GM23248 (cell line): ENCODE results near the gene COL23A1. TPM values are rescaled to one million over a fixed set of nuclear protein-coding genes. Genes with fewer than 3 reads are reported as not detected.

Experiments used
- DNase-seq: peaks from one replicate; pipeline ENCODE4 v3.0.0-alpha.2; 2015
- H2AFZ ChIP-seq: fragments of 200-600 bp; sonication (generic); 2 replicates; pipeline ENCODE4 v1.6.1; 2016; ENCODE audit warnings: antibody characterized with exemption
- H3F3A ChIP-seq: fragments of 200-600 bp; sonication (generic); 2 replicates; pipeline ENCODE4 v1.6.1; 2016; ENCODE audit warnings: mild to moderate bottlenecking, antibody characterized with exemption, mixed run types; ENCODE audit not compliant: insufficient read depth
- H3K27ac ChIP-seq: fragments of 200-600 bp; sonication (generic); 2 replicates; pipeline ENCODE4 v1.5.1; 2016; ENCODE audit warnings: mild to moderate bottlenecking
- H3K27me3 ChIP-seq: fragments of 200-600 bp; sonication (generic); replicated peaks from 2 replicates; pipeline ENCODE4 v1.6.1; 2016; ENCODE audit warnings: mild to moderate bottlenecking; ENCODE audit not compliant: insufficient read depth
- H3K36me3 ChIP-seq: fragments of 200-600 bp; sonication (generic); 2 replicates; pipeline ENCODE4 v1.6.1; 2016; ENCODE audit warnings: low read depth, mild to moderate bottlenecking
- H3K4me1 ChIP-seq: fragments of 200-600 bp; sonication (generic); 2 replicates; pipeline ENCODE4 v1.6.1; 2016; ENCODE audit warnings: mild to moderate bottlenecking; ENCODE audit not compliant: insufficient read depth
- H3K4me2 ChIP-seq: fragments of 200-600 bp; sonication (generic); one replicate; pipeline ENCODE4 v1.6.1; 2016; ENCODE audit warnings: mild to moderate bottlenecking; ENCODE audit not compliant: unreplicated experiment
- H3K4me3 ChIP-seq: fragments of 200-600 bp; sonication (generic); 2 replicates; pipeline ENCODE4 v1.5.1; 2016; ENCODE audit warnings: mild to moderate bottlenecking
- H3K79me2 ChIP-seq: fragments of 200-600 bp; sonication (generic); 2 replicates; pipeline ENCODE4 v1.6.1; 2016; ENCODE audit warnings: mild to moderate bottlenecking; ENCODE audit not compliant: insufficient read depth
- H3K9ac ChIP-seq: fragments of 200-600 bp; sonication (generic); 2 replicates; pipeline ENCODE4 v1.6.1; 2016; ENCODE audit warnings: mild to moderate bottlenecking
- H3K9me2 ChIP-seq: fragments of 200-600 bp; sonication (generic); 2 replicates; pipeline ENCODE4 v1.6.1; 2016; ENCODE audit warnings: mixed run types, mild to moderate bottlenecking, moderate library complexity; ENCODE audit not compliant: insufficient read depth
- H3K9me3 ChIP-seq: fragments of 200-600 bp; sonication (generic); one replicate; pipeline ENCODE4 v1.6.1; 2017; ENCODE audit warnings: low read depth
- H4K20me1 ChIP-seq: fragments of 200-600 bp; sonication (generic); 2 replicates; pipeline ENCODE4 v1.6.0; 2016; ENCODE audit not compliant: insufficient read depth
- EZH2 ChIP-seq: fragments of 200-600 bp; sonication (generic); IDR thresholded peaks from 2 replicates; pipeline ENCODE4 v1.6.1; 2018; ENCODE audit warnings: antibody characterized with exemption, mild to moderate bottlenecking; ENCODE audit not compliant: insufficient read depth, poor library complexity, severe bottlenecking
- EZH2phosphoT487 ChIP-seq: fragments of 200-600 bp; sonication (generic); IDR thresholded peaks from 2 replicates; pipeline ENCODE4 v1.6.1; 2018; ENCODE audit warnings: antibody characterized with exemption, moderate library complexity, mild to moderate bottlenecking, low read depth; ENCODE audit not compliant: insufficient read depth
- WGBS, 2 experiments: methylation state at CpG; one replicate each; pipeline ENCODE4 v1.1.6; 2015 to 2017; ENCODE audit warnings: low lambda C conversion rate in 2 of 2, low coverage in 1 of 2; ENCODE audit errors: missing lambda C conversion rate in 2 of 2; 5-methylcytosine and 5-hydroxymethylcytosine counted together
- in situ Hi-C: fragments of 300-500 bp; cut with MboI; formaldehyde crosslinking; loops from 2 replicates; pipeline ENCODE4 v1.15.0; 2020
- polyA plus RNA-seq: library from polyadenylated mRNA; unstranded; fragments of >200 nt; fragmentation: Nextera tagmentation; extraction: Ambion mirVana; gene quantifications from 2 replicates; pipeline ENCODE4 v1.2.1, GENCODE V29; 2016
- total RNA-seq: library from RNA; depleted of rRNA; stranded (reverse); fragments of >200 nt; shearing (Covaris generic); gene quantifications from 2 replicates; pipeline ENCODE4 v1.2.3, GENCODE V29; 2014

COL23A1 gene
- total and polyA plus RNA-seq, 2 experiments from 2014 or later, result not detected

- 31 to 50% methylated on average over 15 to 30 of the region's 30 CpGs for whole genome bisulfite sequencing, 2 experiments
- peaks cover 29% of the 10 kb centered on the region for H3F3A ChIP-seq
- H3K79me2 ChIP-seq, result peaks cover 43% of the 10 kb centered on the region
- H3K36me3 ChIP-seq, result peaks cover 22% of the 10 kb centered on the region; the same call in 1 of the 2 replicates
- no peaks in the 10 kb centered on the region for H3K9me2 ChIP-seq
- DNase-seq, result no peak
- peak overlapping the region; percentile 97 for H3K4me3 ChIP-seq
- H3K4me2 ChIP-seq, result peak overlapping the region; percentile 81
- H3K27me3 ChIP-seq, result no peaks in the 10 kb centered on the region
- peak overlapping the region; percentile 83 for H2AFZ ChIP-seq
- peak overlapping the region; percentile 86 for H3K27ac ChIP-seq
- H3K9ac ChIP-seq, result peak overlapping the region; percentile 95
- no peak for TF ChIP-seq EZH2phosphoT487
- no peak for TF ChIP-seq EZH2
- peaks cover 16% of the 10 kb centered on the region; the same call in 1 of the 2 replicates for H3K4me1 ChIP-seq
- H4K20me1 ChIP-seq, result peaks cover 25% of the 10 kb centered on the region
- H3K9me3 ChIP-seq, result no peaks in the 10 kb centered on the region
- in situ Hi-C loops, result no loop called here
Observed at GRCh38 chr5:178203670-178204181, 386.5 kb downstream of the COL23A1 start.

GRCh38 chr5:178202541-178202940, 387.7 kb downstream of the COL23A1 start:
- 97% methylated on average over 10 of the region's 10 CpGs for WGBS, 2 experiments
- in situ Hi-C loops, result no loop called here
- Histone ChIP-seq H3K4me1 (peaks cover 16% of the 10 kb centered on the region; the same call in 1 of the 2 replicates), H3K4me3 (no peak overlapping the region), H2AFZ (no peak overlapping the region), H3K9ac (no peak overlapping the region), H3K9me3 (no peaks in the 10 kb centered on the region), H3K4me2 (no peak overlapping the region), H4K20me1 (peaks cover 19% of the 10 kb centered on the region), H3K27me3 (no peaks in the 10 kb centered on the region), H3K79me2 (peaks cover 31% of the 10 kb centered on the region), H3K27ac (no peak overlapping the region), H3K9me2 (no peaks in the 10 kb centered on the region), H3F3A (peaks cover 17% of the 10 kb centered on the region; the same call in 1 of the 2 replicates), H3K36me3 (peaks cover 10% of the 10 kb centered on the region; the same call in 1 of the 2 replicates)
- no peak for DNase-seq
- no peak for TF ChIP-seq EZH2
- no peak for TF ChIP-seq EZH2phosphoT487

- H3F3A ChIP-seq, result peaks cover 12% of the 10 kb centered on the region; the same call in 1 of the 2 replicates
- H3K27ac ChIP-seq, result no peak overlapping the region
- no peak for DNase-seq
- H3K9ac ChIP-seq, result no peak overlapping the region
- 0 out of 2 replicates have a peak, but pooled peaks cover 5% of the 10 kb centered on the region for H3K36me3 ChIP-seq
- peaks cover 15% of the 10 kb centered on the region for H4K20me1 ChIP-seq
- peaks cover 12% of the 10 kb centered on the region; the same call in 1 of the 2 replicates for H3K4me1 ChIP-seq
- H3K9me2 ChIP-seq, result no peaks in the 10 kb centered on the region
- peaks cover 25% of the 10 kb centered on the region for H3K79me2 ChIP-seq
- H3K27me3 ChIP-seq, result no peaks in the 10 kb centered on the region
- H2AFZ ChIP-seq, result no peak overlapping the region
- in situ Hi-C loops, result no loop called here
- no peak overlapping the region for H3K4me3 ChIP-seq
- H3K9me3 ChIP-seq, result no peaks in the 10 kb centered on the region
- TF ChIP-seq EZH2, result no peak
- no peak for TF ChIP-seq EZH2phosphoT487
- no peak overlapping the region for H3K4me2 ChIP-seq
- 21 to 36% methylated on average over 2 of the region's 2 CpGs for WGBS, 2 experiments
Observed at GRCh38 chr5:178201927-178202235, 388.3 kb downstream of the COL23A1 start.

- Histone ChIP-seq H3K9me2 (no peaks in the 10 kb centered on the region), H3K9me3 (no peaks in the 10 kb centered on the region), H3K36me3 (0 out of 2 replicates have a peak, but pooled peaks cover 5% of the 10 kb centered on the region), H3K27ac (no peak overlapping the region), H3F3A (0 out of 2 replicates have a peak, but pooled peaks cover 11% of the 10 kb centered on the region), H3K4me3 (no peak overlapping the region), H3K79me2 (peaks cover 20% of the 10 kb centered on the region), H3K4me2 (no peak overlapping the region), H3K9ac (no peak overlapping the region), H3K27me3 (no peaks in the 10 kb centered on the region), H3K4me1 (peaks cover 7% of the 10 kb centered on the region; the same call in 1 of the 2 replicates), H2AFZ (no peak overlapping the region), H4K20me1 (peaks cover 10% of the 10 kb centered on the region; the same call in 1 of the 2 replicates)
- TF ChIP-seq EZH2phosphoT487 (no peak), EZH2 (no peak)
- in situ Hi-C loops, result no loop called here
- 83 to 84% methylated on average over 14 of the region's 14 CpGs for WGBS, 2 experiments
- no peak for DNase-seq
Observed at GRCh38 chr5:178201221-178201926, 388.8 kb downstream of the COL23A1 start.
